Lower leg skin (tissue), 3 donors: Measurements from ENCODE around the gene QSOX2.

Experiments
- CTCF ChIP-seq, 3 donors: fragments of 450-650 bp; IDR thresholded peaks; one replicate each; pipeline ENCODE4 v1.5.1; 2016; ENCODE audit warnings: antibody characterized with exemption in 3 of 3, mild to moderate bottlenecking in 3 of 3, moderate library complexity in 2 of 3
- POLR2A ChIP-seq, 2 donors: fragments of 450-650 bp; IDR thresholded peaks; one replicate each; pipeline ENCODE4 v1.6.1; 2016 to 2017; ENCODE audit warnings: antibody characterized with exemption in 2 of 2, mild to moderate bottlenecking in 1 of 2, moderate library complexity in 1 of 2

GRCh38 chr9:136186386-136186785, 59.2 kb downstream of the QSOX2 start:
- no peak for TF ChIP-seq CTCF (IDR thresholded peaks at IDR 0.05)
- TF ChIP-seq POLR2A (IDR thresholded peaks at IDR 0.05) = no peak
